Heart left ventricle (tissue), 13 donors: ENCODE results near the gene SLC15A4.

ENCODE experiments used
- POLR2A ChIP-seq, 2 donors: fragments of 450-650 bp; IDR thresholded peaks; one replicate each; pipeline ENCODE4 v1.6.1; 2017; ENCODE audit warnings: antibody characterized with exemption in 2 of 2, mild to moderate bottlenecking in 2 of 2, moderate library complexity in 2 of 2
- TF ChIP-seq, protein P1 (sequence below), 12 donors: fragments of 200-600 bp; sonication (generic) in 4 of 12; IDR thresholded peaks; one replicate each; pipeline versions ENCODE4 v1.5.0 to v1.8.0; 2018 to 2022; ENCODE audit warnings: antibody characterized with exemption in 12 of 12, mild to moderate bottlenecking in 5 of 12
- donor health status: ischemic (EF 13 %, LVEDD 7.1; RV severe dilation, severe dysfunction).
- donor health status: DM: no; HTN: yes; CAD: no.
- donor health status: DM: no; HTN: no; CAD: no.
- donor health status: ischemic (EF 25% LVEDD 6.9; RV normal size, moderate dysfunction).
- donor health status: ischemic (EF 25% LVEDD 5.7; RV mildly dilated, moderate dysfunction).
- donor health status: ischemic (EF 35%, LVEDD 5.7; RV mildly dilated, moderate dysfunction).
- donor health status: nonischemic (EF 11% LVEDD 7.7; RV severe dilation, severe dysfunction).
- donor health status: DM: yes; HTN: yes; CAD: no.
- donor health status: PGD.
- donor health status: ischemic (EF 29% LVEDD 5.4; RV normal size, mild dysfunction).
- donor health status: nonischemic (EF 23%, LVEDD 6.1; RV moderate dilation, normal function).

GRCh38 chr12:128811806-128812205 is 12.0 kb downstream of the SLC15A4 start:
- TF ChIP-seq, protein P1, sequence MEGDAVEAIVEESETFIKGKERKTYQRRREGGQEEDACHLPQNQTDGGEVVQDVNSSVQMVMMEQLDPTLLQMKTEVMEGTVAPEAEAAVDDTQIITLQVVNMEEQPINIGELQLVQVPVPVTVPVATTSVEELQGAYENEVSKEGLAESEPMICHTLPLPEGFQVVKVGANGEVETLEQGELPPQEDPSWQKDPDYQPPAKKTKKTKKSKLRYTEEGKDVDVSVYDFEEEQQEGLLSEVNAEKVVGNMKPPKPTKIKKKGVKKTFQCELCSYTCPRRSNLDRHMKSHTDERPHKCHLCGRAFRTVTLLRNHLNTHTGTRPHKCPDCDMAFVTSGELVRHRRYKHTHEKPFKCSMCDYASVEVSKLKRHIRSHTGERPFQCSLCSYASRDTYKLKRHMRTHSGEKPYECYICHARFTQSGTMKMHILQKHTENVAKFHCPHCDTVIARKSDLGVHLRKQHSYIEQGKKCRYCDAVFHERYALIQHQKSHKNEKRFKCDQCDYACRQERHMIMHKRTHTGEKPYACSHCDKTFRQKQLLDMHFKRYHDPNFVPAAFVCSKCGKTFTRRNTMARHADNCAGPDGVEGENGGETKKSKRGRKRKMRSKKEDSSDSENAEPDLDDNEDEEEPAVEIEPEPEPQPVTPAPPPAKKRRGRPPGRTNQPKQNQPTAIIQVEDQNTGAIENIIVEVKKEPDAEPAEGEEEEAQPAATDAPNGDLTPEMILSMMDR (IDR thresholded peaks at IDR 0.05), result no peak
- no peak for TF ChIP-seq POLR2A (IDR thresholded peaks at IDR 0.05)
